HUDEP-2 (cell line): ENCODE measurements around the gene ACTBL2.

Experiments used
- DNase-seq, 76 experiments: peaks; one replicate each; lab custom pipeline; 2025; ENCODE audit not compliant: unreplicated experiment in 76 of 76; lab: John Stamatoyannopoulos, UW

Gene ACTBL2

GRCh38 chr5:57450991-57451876 lies 31.4 kb downstream of the ACTBL2 start:
- DNase-seq, result no peak

GRCh38 chr5:57448751-57449150 lies 33.9 kb downstream of the ACTBL2 start:
- DNase-seq, result no peak

GRCh38 chr5:57448287-57448686 lies 34.3 kb downstream of the ACTBL2 start:
- no peak for DNase-seq

GRCh38 chr5:57447658-57448057 lies 35.0 kb downstream of the ACTBL2 start:
- DNase-seq, result no peak

DNA sequence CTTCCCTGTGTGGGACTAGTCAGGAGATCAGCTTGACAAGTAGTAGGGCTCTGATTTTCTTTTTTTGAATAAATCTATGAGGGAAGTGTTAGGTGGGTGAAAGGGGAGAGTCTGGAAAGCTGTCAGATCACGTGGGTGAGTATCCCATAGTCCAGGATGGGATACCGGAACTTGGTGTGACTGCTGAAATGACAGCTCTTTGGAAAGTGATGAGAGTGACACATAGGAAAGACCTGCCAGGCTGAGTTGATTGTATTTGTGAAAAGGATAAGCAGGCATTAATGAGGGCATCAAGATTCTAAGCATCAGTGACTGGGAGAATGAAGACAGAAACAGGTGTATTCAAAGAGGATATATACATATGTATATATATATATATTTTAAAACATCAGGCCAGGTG lies 35.6 kb downstream of the ACTBL2 start:
- DNase-seq, result no peak

GRCh38 chr5:57445705-57446037 lies 36.9 kb downstream of the ACTBL2 start:
- no peak for DNase-seq

DNA sequence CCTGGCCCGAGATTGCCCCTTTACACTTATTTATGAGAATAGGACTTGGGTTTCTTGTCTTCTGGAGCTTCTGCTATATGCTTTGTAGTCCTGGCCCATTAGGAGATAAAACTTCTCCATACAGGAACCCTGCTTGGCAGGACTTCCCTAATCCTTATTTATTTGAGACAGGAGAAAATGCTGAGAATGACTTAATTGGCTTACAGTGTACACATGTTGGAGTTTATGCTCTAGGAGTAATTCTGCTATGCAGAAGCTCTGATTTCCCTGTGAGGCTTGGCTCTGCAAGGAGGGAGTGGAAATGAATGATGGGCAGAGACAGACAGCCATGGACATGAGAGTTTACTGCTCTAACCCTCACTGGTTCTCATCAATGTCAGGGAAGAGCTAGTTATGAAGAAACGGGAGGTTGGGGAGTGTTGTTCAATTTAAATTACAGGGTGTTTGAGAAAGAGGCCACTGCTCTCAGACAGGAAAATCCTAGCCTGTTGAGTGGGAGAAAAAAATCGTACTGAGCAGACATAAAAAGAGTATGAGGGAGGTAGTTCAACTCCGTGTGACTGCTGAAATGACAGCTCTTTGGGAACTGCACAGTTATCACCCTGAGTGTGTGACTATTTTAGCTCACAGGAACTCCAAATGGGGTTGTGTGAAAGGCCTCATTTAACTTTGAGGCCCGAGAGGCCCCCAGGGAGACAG lies 37.5 kb downstream of the ACTBL2 start:
- no peak for DNase-seq

DNA sequence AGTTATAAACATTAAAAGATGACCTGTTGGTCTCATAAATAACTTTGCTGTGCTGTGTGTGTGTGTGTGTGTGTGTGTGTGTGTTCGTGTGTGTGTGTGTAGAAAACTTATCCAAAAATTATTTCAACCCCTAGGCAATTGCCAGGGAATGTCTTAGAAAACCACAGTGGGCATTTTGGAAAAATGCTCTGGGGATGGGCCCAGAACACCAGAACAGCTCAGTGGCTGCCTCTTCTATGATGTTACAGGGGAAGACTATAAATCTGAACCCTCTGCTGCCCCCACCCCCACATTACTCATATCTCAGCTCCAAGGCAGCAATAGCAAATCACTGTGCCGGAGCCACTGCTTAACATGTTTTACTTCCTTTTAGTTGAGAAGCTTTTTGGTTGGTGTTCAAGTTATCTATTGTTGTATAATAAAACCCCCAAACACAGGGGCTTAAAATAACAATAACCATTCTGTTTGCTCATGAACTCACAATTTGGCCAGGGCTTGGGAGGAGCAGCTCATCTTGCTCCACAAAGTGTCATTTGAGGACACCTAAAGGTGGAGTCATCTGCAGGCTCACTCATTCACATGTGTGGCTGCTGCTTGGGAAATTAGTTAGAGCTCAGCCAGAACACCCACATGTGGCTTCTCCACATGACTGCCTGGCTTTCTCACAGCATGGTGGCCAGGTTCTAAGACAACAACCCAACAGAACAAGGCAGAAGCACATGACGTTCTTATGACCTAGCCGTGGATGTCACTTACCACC lies 40.4 kb downstream of the ACTBL2 start:
- no peak for DNase-seq

GRCh38 chr5:57441557-57441956 lies 41.1 kb downstream of the ACTBL2 start:
- no peak for DNase-seq

- DNase-seq, result no peak
Measured at GRCh38 chr5:57439601-57440000, 43.0 kb downstream of the ACTBL2 start.

- no peak for DNase-seq
Measured at GRCh38 chr5:57437976-57438805, 44.4 kb downstream of the ACTBL2 start.

DNA sequence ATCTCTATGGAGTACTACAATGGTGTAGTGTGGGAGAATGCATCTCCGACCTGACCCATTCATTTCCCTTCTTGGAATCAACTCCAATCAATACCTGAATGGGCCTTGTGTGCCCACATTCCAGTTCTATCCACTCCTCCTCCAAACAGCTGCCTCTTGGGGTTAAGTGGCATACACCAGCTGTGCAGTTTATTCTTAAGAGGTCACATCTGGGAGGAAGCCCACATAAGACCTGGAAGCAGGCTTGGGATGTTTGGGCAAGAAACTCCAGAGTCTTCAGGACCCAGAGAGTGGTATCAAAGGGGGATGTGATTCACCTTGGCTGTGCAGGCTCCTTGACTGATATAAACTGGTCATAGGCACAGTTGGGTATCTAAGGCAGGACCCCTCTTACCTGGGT lies 46.0 kb downstream of the ACTBL2 start:
- no peak for DNase-seq

DNA sequence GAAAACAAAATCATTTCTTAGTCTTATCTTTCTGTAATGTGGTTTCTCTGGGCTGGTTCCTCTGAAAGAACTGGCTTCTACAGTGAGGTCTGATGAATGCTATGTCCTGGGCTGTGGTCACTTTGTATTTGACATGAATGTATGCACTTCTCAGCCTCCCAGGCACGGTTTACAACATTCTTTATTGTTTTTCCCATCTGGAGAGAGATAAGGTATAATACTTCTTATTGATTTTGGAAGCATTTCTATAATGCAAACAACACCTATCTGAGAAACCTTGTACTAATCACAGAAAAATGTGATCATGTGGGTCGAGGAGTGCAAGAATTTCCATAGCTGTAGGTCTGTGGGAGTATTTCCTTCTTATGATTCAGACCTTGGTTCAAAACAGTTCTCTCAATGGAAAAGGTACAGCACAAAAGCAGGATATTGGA lies 46.9 kb downstream of the ACTBL2 start:
- DNase-seq, result no peak

GRCh38 chr5:57434683-57435082 lies 47.9 kb downstream of the ACTBL2 start:
- no peak for DNase-seq

- DNase-seq, result no peak
Measured at GRCh38 chr5:57434227-57434640, 48.4 kb downstream of the ACTBL2 start.

GRCh38 chr5:57432876-57433275 lies 49.7 kb downstream of the ACTBL2 start:
- peak in 2 of 76 experiments; percentile 3 to 5 for DNase-seq

DNA sequence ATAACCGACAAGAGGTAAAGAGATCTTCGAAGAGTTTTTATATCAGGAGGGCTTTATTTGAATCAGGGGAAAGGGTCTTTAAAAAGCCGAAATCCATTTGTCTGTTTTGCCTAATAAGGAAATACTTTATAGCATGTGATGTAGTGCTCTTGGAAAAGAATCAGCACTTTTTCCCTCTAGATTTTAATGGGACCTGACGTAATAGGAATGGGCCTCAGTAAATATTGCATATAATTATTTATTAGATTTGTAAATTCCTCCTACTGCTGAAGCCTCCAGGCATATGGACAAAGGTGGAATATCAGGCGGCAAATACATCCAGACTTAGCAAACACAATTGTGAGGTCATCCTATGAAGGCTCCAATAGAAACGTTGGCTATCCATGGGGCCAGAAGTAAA lies 50.9 kb downstream of the ACTBL2 start:
- no peak for DNase-seq
